HK-2 (cell line): ENCODE measurements around the gene RTP2.
"Not testable (repeated sequence)": the region's sequence is repeated elsewhere in the genome, so short reads cannot be mapped to it uniquely, and the experiment has no call there.

Source experiments
- DNase-seq: peaks from one replicate; pipeline ENCODE4 v3.0.0-alpha.2; 2018; ENCODE audit not compliant: unreplicated experiment

The RTP2 gene

GRCh38 chr3:187713504-187713903 lies 11.1 kb upstream of the RTP2 start:
- no peak for DNase-seq

- no peak for DNase-seq
Observed at GRCh38 chr3:187709155-187709554, 6.8 kb upstream of the RTP2 start.

GRCh38 chr3:187708696-187709095 lies 6.3 kb upstream of the RTP2 start:
- no peak for DNase-seq

- no peak for DNase-seq
Observed at GRCh38 chr3:187706971-187707370, 4.6 kb upstream of the RTP2 start.

GRCh38 chr3:187705164-187705563 lies 2.8 kb upstream of the RTP2 start:
- no peak for DNase-seq

- DNase-seq = no peak
Observed at GRCh38 chr3:187700249-187700648, 2.1 kb downstream of the RTP2 start.

GRCh38 chr3:187698499-187699399 lies 3.6 kb downstream of the RTP2 start:
- DNase-seq = no peak

- no peak for DNase-seq
Observed at GRCh38 chr3:187696021-187696420, 6.3 kb downstream of the RTP2 start.

- DNase-seq = no peak
Observed at GRCh38 chr3:187695449-187695848, 6.9 kb downstream of the RTP2 start.

- DNase-seq = no peak
Observed at GRCh38 chr3:187694801-187695200, 7.6 kb downstream of the RTP2 start.

- DNase-seq = no peak
Observed at GRCh38 chr3:187693431-187693830, 8.9 kb downstream of the RTP2 start.

- DNase-seq = no peak
Observed at GRCh38 chr3:187689984-187690383, 12.4 kb downstream of the RTP2 start.

GRCh38 chr3:187686621-187687273 lies 15.6 kb downstream of the RTP2 start:
- DNase-seq = no peak

- DNase-seq = no peak
Observed at GRCh38 chr3:187685948-187686347, 16.4 kb downstream of the RTP2 start.

- no peak for DNase-seq
Observed at GRCh38 chr3:187684880-187685279, 17.5 kb downstream of the RTP2 start.

GRCh38 chr3:187684444-187684843 lies 17.9 kb downstream of the RTP2 start:
- no peak for DNase-seq

- DNase-seq = not testable (repeated sequence)
Observed at GRCh38 chr3:187681756-187682155, 20.6 kb downstream of the RTP2 start.

- peak; percentile 80 for DNase-seq
Observed at GRCh38 chr3:187679638-187680396, 22.5 kb downstream of the RTP2 start.

GRCh38 chr3:187678726-187679268 lies 23.6 kb downstream of the RTP2 start:
- peak; percentile 54 for DNase-seq

GRCh38 chr3:187677604-187678003 lies 24.8 kb downstream of the RTP2 start:
- no peak for DNase-seq

GRCh38 chr3:187673012-187673411 lies 29.3 kb downstream of the RTP2 start:
- DNase-seq = no peak
